Measurements from ENCODE around the gene ZSCAN30.

Gene ZSCAN30

GRCh38 chr18:35278969-35279368 is 11.1 kb downstream of the ZSCAN30 start:
- no peak for DNase-seq

- no peak for DNase-seq
Observed at GRCh38 chr18:35278085-35278484, 11.9 kb downstream of the ZSCAN30 start.

- no peak for DNase-seq
Observed at GRCh38 chr18:35277633-35278032, 12.4 kb downstream of the ZSCAN30 start.

- DNase-seq: no peak
Observed at GRCh38 chr18:35276267-35276666, 13.8 kb downstream of the ZSCAN30 start.

- no peak for DNase-seq
Observed at GRCh38 chr18:35271656-35272055, 18.4 kb downstream of the ZSCAN30 start.

- peak in 2 of 4 experiments; percentile 16 to 24 for DNase-seq
Observed at GRCh38 chr18:35268821-35269220, 21.2 kb downstream of the ZSCAN30 start.

GRCh38 chr18:35267809-35268208 is 22.2 kb downstream of the ZSCAN30 start:
- peak in 1 of 4 experiments; percentile 11 for DNase-seq

GRCh38 chr18:35267161-35267651 is 22.8 kb downstream of the ZSCAN30 start:
- DNase-seq: peak; percentile 10 to 54 (median 42)

- no peak for DNase-seq
Observed at GRCh38 chr18:35264409-35264808, 25.6 kb downstream of the ZSCAN30 start.

- no peak for DNase-seq
Observed at GRCh38 chr18:35256947-35257346, 33.1 kb downstream of the ZSCAN30 start.

- DNase-seq: no peak
Observed at GRCh38 chr18:35253655-35254287, 36.3 kb downstream of the ZSCAN30 start.

GRCh38 chr18:35252466-35252865 is 37.6 kb downstream of the ZSCAN30 start:
- no peak for DNase-seq

GRCh38 chr18:35248429-35248828 is 41.6 kb downstream of the ZSCAN30 start:
- no peak for DNase-seq

- peak in 3 of 4 experiments; percentile 4 to 37 (median 21) for DNase-seq
Observed at GRCh38 chr18:35247412-35248249, 42.4 kb downstream of the ZSCAN30 start.

GRCh38 chr18:35246831-35247230 is 43.2 kb downstream of the ZSCAN30 start:
- no peak for DNase-seq

GRCh38 chr18:35245719-35246317 is 44.2 kb downstream of the ZSCAN30 start:
- no peak for DNase-seq

GRCh38 chr18:35244671-35245070 is 45.4 kb downstream of the ZSCAN30 start:
- no peak for DNase-seq

- DNase-seq: no peak
Observed at GRCh38 chr18:35242426-35242825, 47.6 kb downstream of the ZSCAN30 start.

- no peak for DNase-seq
Observed at GRCh38 chr18:35241448-35241804, 48.6 kb downstream of the ZSCAN30 start.

GRCh38 chr18:35240664-35241447 is 49.2 kb downstream of the ZSCAN30 start, which contains the start of gene ZNF397:
Gene ZNF397 (plus strand): TSS chr18:35241034. CDS start chr18:35242471, 1,437 bp downstream.
- peak; percentile 98 to 99 (median 99) for DNase-seq

GRCh38 chr18:35239314-35239713 is 50.7 kb downstream of the ZSCAN30 start:
- no peak for DNase-seq

GRCh38 chr18:35236571-35237363 is 53.3 kb downstream of the ZSCAN30 start:
- DNase-seq: no peak

Measured in suppressor macrophage (primary cell).